ENCODE data around the gene RPRD2.

Gene RPRD2

DNA sequence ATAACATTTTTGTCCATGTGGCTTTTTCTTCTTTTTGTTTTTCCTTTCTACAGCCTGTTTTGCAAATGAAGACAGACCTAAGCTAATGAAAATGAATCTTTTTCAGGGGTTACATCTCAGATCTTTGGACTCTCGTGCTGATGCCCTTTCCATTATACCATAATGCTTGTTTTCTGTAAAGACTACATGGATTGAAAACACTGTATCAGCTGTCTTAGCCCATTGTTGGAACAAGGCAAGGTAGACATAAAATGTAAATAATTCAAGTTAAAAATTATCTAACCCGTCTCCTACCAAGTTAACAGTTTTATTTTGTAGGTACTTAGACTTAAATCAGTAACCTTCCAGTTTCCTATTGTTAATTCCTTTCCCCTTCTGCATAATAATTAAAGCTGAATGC lies 44.9 kb downstream of the RPRD2 start:
- no peaks in the 10 kb centered on the region for H3K9me3 ChIP-seq (ENCODE audit: severe bottlenecking)
- no peak overlapping the region for H3K27ac ChIP-seq (ENCODE audit: poor library complexity, severe bottlenecking)
- H3K4me1 ChIP-seq (ENCODE audit: insufficient read depth, poor library complexity, severe bottlenecking): peaks cover 6% of the 10 kb centered on the region
- TF ChIP-seq, protein P1, sequence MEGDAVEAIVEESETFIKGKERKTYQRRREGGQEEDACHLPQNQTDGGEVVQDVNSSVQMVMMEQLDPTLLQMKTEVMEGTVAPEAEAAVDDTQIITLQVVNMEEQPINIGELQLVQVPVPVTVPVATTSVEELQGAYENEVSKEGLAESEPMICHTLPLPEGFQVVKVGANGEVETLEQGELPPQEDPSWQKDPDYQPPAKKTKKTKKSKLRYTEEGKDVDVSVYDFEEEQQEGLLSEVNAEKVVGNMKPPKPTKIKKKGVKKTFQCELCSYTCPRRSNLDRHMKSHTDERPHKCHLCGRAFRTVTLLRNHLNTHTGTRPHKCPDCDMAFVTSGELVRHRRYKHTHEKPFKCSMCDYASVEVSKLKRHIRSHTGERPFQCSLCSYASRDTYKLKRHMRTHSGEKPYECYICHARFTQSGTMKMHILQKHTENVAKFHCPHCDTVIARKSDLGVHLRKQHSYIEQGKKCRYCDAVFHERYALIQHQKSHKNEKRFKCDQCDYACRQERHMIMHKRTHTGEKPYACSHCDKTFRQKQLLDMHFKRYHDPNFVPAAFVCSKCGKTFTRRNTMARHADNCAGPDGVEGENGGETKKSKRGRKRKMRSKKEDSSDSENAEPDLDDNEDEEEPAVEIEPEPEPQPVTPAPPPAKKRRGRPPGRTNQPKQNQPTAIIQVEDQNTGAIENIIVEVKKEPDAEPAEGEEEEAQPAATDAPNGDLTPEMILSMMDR (IDR thresholded peaks at IDR 0.05; ENCODE audit: poor library complexity, severe bottlenecking): no peak
- H3K27me3 ChIP-seq (ENCODE audit: insufficient read depth, poor library complexity, severe bottlenecking): no peaks in the 10 kb centered on the region
- ATAC-seq (ENCODE audit: low read depth) (no peak), DNase-seq (ENCODE audit: low spot score) (no peak)
- H3K36me3 ChIP-seq (ENCODE audit: low read depth): no peaks in the 10 kb centered on the region
- no peak overlapping the region for H3K4me3 ChIP-seq (ENCODE audit: severe bottlenecking)

DNA sequence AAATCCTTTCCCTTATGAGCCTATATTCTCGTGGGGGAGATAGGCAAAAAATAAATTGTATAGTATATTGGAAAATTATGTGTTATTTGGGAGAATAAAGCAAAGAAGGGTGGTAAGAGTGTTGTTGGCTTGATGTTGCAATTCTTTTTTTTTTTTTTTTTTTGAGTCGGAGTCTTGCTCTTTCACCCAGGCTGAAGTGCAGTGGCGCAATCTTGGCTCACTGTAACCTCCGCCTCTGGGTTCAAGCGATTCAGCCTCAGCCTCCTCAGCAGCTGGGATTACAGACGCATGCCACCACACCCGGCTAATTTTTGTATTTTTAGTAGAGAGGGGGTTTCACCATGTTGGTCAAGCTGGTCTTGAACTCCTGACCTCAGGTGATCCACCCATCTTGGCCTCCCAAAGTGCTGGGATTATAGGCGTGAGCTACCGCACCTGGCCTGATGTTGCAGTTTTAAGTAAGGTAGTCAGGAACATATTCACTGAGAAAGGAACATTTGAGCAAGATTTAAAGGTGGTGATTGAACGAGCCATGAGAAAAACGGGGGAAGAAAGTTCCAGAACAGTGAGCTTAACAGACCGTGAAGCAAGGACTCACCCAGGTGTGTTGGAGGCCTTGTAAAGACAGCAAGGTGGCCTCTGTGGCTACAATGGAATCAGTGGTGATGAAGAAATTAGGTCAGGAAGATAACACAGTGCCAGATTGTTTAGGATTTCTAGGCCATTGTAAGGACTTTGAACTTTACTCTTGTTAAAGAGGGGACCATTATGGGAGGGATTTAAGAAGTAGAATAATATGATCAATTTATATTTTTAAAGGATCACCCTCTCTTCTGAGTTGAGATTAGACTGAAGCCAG lies 45.8 kb downstream of the RPRD2 start:
- H3K36me3 ChIP-seq (ENCODE audit: low read depth): no peaks in the 10 kb centered on the region

DNA sequence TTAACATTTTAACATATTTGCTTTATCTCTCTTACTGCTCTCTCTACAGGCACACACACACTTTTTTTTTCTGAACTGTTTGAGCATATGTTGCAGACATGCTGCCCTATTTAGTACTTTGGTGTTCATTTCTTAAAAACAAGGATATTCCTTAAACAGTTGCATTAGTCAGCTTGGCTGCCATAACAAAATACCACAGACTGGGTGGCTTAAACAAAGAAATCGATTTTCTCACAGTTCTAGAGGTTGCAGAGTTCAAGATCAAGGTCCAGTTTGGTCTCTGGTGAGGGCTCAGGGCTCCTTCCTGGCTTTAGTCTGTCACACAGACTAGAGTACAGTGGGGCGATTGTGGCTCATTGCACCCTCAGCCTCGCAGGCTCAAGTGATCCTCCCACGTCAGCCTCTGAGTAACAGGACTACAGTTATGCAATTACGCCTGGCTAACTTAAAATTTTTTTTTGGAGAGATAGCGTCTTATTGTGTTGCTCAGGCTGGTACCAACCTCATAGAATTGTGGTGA lies 46.7 kb downstream of the RPRD2 start:
- no peak overlapping the region for H3K27ac ChIP-seq (ENCODE audit: poor library complexity, severe bottlenecking)
- no peaks in the 10 kb centered on the region for H3K36me3 ChIP-seq (ENCODE audit: low read depth)
- H3K9me3 ChIP-seq (ENCODE audit: severe bottlenecking): no peaks in the 10 kb centered on the region
- H3K27me3 ChIP-seq (ENCODE audit: insufficient read depth, poor library complexity, severe bottlenecking): no peaks in the 10 kb centered on the region
- no peaks in the 10 kb centered on the region for H3K4me1 ChIP-seq (ENCODE audit: insufficient read depth, poor library complexity, severe bottlenecking)
- ATAC-seq (ENCODE audit: low read depth) (no peak), DNase-seq (ENCODE audit: low spot score) (no peak)
- TF ChIP-seq, protein P1 (IDR thresholded peaks at IDR 0.05; ENCODE audit: poor library complexity, severe bottlenecking): no peak
- no peak overlapping the region for H3K4me3 ChIP-seq (ENCODE audit: severe bottlenecking)

More for the DNA sequence above, 45.8 kb downstream of the RPRD2 start:
- TF ChIP-seq, protein P1 (IDR thresholded peaks at IDR 0.05; ENCODE audit: poor library complexity, severe bottlenecking): no peak
- H3K9me3 ChIP-seq (ENCODE audit: severe bottlenecking): no peaks in the 10 kb centered on the region
- H3K27me3 ChIP-seq (ENCODE audit: insufficient read depth, poor library complexity, severe bottlenecking): no peaks in the 10 kb centered on the region
- no peak overlapping the region for H3K27ac ChIP-seq (ENCODE audit: poor library complexity, severe bottlenecking)
- H3K4me1 ChIP-seq (ENCODE audit: insufficient read depth, poor library complexity, severe bottlenecking): peaks cover 5% of the 10 kb centered on the region
- no peak overlapping the region for H3K4me3 ChIP-seq (ENCODE audit: severe bottlenecking)
- DNase-seq (ENCODE audit: low spot score) (no peak), ATAC-seq (ENCODE audit: low read depth) (no peak)

DNA sequence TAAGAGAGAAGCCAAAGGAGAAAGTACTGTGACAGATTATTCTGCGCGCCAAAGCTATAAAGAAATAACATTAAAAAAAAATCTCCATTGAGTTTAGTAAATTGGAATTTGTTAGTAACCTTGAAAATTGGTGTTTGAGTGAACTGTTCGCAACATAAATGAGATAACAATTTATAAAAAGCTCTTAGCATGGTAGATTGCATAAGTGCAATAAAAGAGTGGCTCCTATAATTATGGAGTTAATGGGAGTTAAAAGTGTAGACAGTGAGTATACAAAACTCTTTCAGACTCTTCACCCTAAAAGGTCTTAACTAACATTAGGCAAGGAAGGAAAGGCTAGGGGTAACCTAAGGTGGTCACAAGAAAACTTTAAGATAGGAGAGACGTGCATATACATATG lies 50.6 kb downstream of the RPRD2 start:
- no peaks in the 10 kb centered on the region for H3K4me1 ChIP-seq (ENCODE audit: insufficient read depth, poor library complexity, severe bottlenecking)
- H3K4me3 ChIP-seq (ENCODE audit: severe bottlenecking): no peak overlapping the region
- H3K36me3 ChIP-seq (ENCODE audit: low read depth): peaks cover 25% of the 10 kb centered on the region
- TF ChIP-seq, protein P1 (IDR thresholded peaks at IDR 0.05; ENCODE audit: poor library complexity, severe bottlenecking): no peak
- H3K9me3 ChIP-seq (ENCODE audit: severe bottlenecking): no peaks in the 10 kb centered on the region
- no peak overlapping the region for H3K27ac ChIP-seq (ENCODE audit: poor library complexity, severe bottlenecking)
- ATAC-seq (ENCODE audit: low read depth) (no peak), DNase-seq (ENCODE audit: low spot score) (no peak)
- H3K27me3 ChIP-seq (ENCODE audit: insufficient read depth, poor library complexity, severe bottlenecking): no peaks in the 10 kb centered on the region

DNA sequence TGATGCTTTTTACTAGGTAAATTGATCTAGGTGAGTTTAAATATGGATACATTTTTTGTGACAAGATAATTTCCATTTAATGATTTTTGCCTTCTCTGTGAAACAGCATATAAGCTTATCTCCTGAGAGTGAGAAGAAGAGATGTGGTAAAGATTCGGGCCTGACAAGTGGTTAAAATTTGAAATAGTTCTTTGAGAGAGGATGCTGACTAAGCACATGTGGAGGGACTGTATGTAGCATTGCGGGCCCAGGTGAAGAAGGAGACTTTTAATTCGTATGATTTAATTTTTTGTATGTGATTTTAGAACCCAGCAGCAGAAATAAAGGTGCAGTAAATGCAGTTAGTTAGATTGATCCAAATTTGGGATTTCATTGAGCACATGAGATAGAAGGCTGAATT lies 51.9 kb downstream of the RPRD2 start:
- peaks cover 37% of the 10 kb centered on the region for H3K36me3 ChIP-seq (ENCODE audit: low read depth)
- ATAC-seq (ENCODE audit: low read depth): no peak

More for the DNA sequence above, 51.9 kb downstream of the RPRD2 start:
- no peaks in the 10 kb centered on the region for H3K9me3 ChIP-seq (ENCODE audit: severe bottlenecking)
- no peaks in the 10 kb centered on the region for H3K4me1 ChIP-seq (ENCODE audit: insufficient read depth, poor library complexity, severe bottlenecking)
- TF ChIP-seq, protein P1 (IDR thresholded peaks at IDR 0.05; ENCODE audit: poor library complexity, severe bottlenecking): no peak
- H3K27me3 ChIP-seq (ENCODE audit: insufficient read depth, poor library complexity, severe bottlenecking): no peaks in the 10 kb centered on the region
- DNase-seq (ENCODE audit: low spot score): no peak
- no peak overlapping the region for H3K27ac ChIP-seq (ENCODE audit: poor library complexity, severe bottlenecking)
- no peak overlapping the region for H3K4me3 ChIP-seq (ENCODE audit: severe bottlenecking)

All from RWPE2 (cell line).